GM23338 (cell line): ENCODE results near the gene MERTK. TPM values are rescaled to one million over a fixed set of nuclear protein-coding genes. Genes with fewer than 3 reads are reported as not detected.

Experiments used
- ATAC-seq: fragments of 200-7000 bp; cut with Tn5 transposase; 3 replicates; pipeline ENCODE4 v1.9.1; 2020
- DNase-seq: peaks from one replicate; pipeline ENCODE4 v3.0.0-alpha.2; 2015; ENCODE audit warnings: low spot score
- H2AFZ ChIP-seq: fragments of 200-600 bp; sonication (generic); 2 replicates; pipeline ENCODE4 v1.8.0; 2016; ENCODE audit warnings: antibody characterized with exemption, mild to moderate bottlenecking, moderate library complexity
- H3F3A ChIP-seq: fragments of 200-600 bp; sonication (generic); replicated peaks from 2 replicates; pipeline ENCODE4 v1.8.0; 2017; ENCODE audit warnings: antibody characterized with exemption, mixed run types, low read depth
- H3K27ac ChIP-seq: fragments of 200-600 bp; sonication (generic); 2 replicates; pipeline ENCODE4 v1.6.1; 2016; ENCODE audit warnings: low read depth
- H3K27me3 ChIP-seq: fragments of 200-600 bp; sonication (generic); 2 replicates; pipeline ENCODE4 v1.8.0; 2016; ENCODE audit warnings: mild to moderate bottlenecking, mixed run types, moderate library complexity; ENCODE audit not compliant: insufficient read depth
- H3K36me3 ChIP-seq: fragments of 200-600 bp; sonication (generic); 2 replicates; pipeline ENCODE4 v1.8.0; 2016; ENCODE audit warnings: mild to moderate bottlenecking; ENCODE audit not compliant: insufficient read depth
- H3K4me1 ChIP-seq: fragments of 200-600 bp; sonication (generic); 2 replicates; pipeline ENCODE4 v1.8.0; 2016; ENCODE audit warnings: mild to moderate bottlenecking, moderate library complexity; ENCODE audit not compliant: insufficient read depth
- H3K4me2 ChIP-seq: fragments of 200-600 bp; sonication (generic); 2 replicates; pipeline ENCODE4 v1.7.1; 2017; ENCODE audit warnings: mixed run types
- H3K4me3 ChIP-seq: fragments of 200-600 bp; sonication (generic); 2 replicates; pipeline ENCODE4 v1.6.1; 2016; ENCODE audit warnings: mixed run types
- H3K79me2 ChIP-seq: fragments of 200-600 bp; sonication (generic); replicated peaks from 2 replicates; pipeline ENCODE4 v1.8.0; 2017; ENCODE audit warnings: mild to moderate bottlenecking; ENCODE audit not compliant: insufficient read depth
- H3K9me2 ChIP-seq: fragments of 200-600 bp; sonication (generic); 2 replicates; pipeline ENCODE4 v1.8.0; 2017; ENCODE audit not compliant: insufficient read depth
- H4K20me1 ChIP-seq: fragments of 200-600 bp; sonication (generic); replicated peaks from 2 replicates; pipeline ENCODE4 v1.8.0; 2017; ENCODE audit warnings: mild to moderate bottlenecking; ENCODE audit not compliant: insufficient read depth
- H3K27ac Mint-ChIP-seq: 2 replicates; pipeline ENCODE4 v1.8.0; 2020; ENCODE audit warnings: inconsistent platforms, mild to moderate bottlenecking, moderate library complexity, mixed read lengths
- H3K27me3 Mint-ChIP-seq: 3 replicates; pipeline ENCODE4 v1.8.0; 2022; ENCODE audit warnings: low read depth, mild to moderate bottlenecking, moderate library complexity, mixed read lengths, inconsistent platforms; ENCODE audit not compliant: insufficient read depth, poor library complexity
- H3K36me3 Mint-ChIP-seq: 3 replicates; pipeline ENCODE4 v1.8.0; 2021; ENCODE audit warnings: low read depth, mild to moderate bottlenecking, inconsistent platforms, moderate library complexity, mixed read lengths
- H3K4me1 Mint-ChIP-seq: 3 replicates; pipeline ENCODE4 v1.8.0; 2020; ENCODE audit warnings: mild to moderate bottlenecking, inconsistent platforms, mixed read lengths
- H3K4me3 Mint-ChIP-seq: 3 replicates; pipeline ENCODE4 v1.8.0; 2021; ENCODE audit warnings: moderate library complexity, mild to moderate bottlenecking, inconsistent platforms, mixed read lengths
- H3K9me3 Mint-ChIP-seq: 3 replicates; pipeline ENCODE4 v1.8.0; 2020; ENCODE audit warnings: moderate library complexity, mild to moderate bottlenecking, inconsistent platforms, mixed read lengths
- EZH2 ChIP-seq: fragments of 200-600 bp; sonication (generic); IDR thresholded peaks from one replicate; pipeline ENCODE4 v1.8.0; 2017; ENCODE audit warnings: antibody characterized with exemption, mild to moderate bottlenecking, low read depth; ENCODE audit not compliant: unreplicated experiment
- NANOG ChIP-seq: IDR thresholded peaks from 2 replicates; pipeline ENCODE4 v1.6.1; 2016; ENCODE audit warnings: antibody characterized with exemption, borderline replicate concordance
- ZNF331 ChIP-seq: fragments of 250-450 bp; sonication (Bioruptor Pico); IDR thresholded peaks from 2 replicates; pipeline ENCODE4 v1.5.0; 2020; ENCODE audit warnings: low read depth, mild to moderate bottlenecking, moderate library complexity
- polyA plus RNA-seq: library from polyadenylated mRNA; unstranded; fragments of >200 nt; fragmentation: Nextera tagmentation; extraction: Ambion mirVana; gene quantifications from 2 replicates; pipeline ENCODE4 v1.2.1, GENCODE V29; 2016
- total RNA-seq: library from RNA; depleted of rRNA; stranded (reverse); fragments of >200 nt; shearing (Covaris generic); gene quantifications from 2 replicates; pipeline ENCODE4 v1.2.3, GENCODE V29; 2014
- TF ChIP-seq, protein P1 (sequence below), 2 experiments: fragments of 200-600 bp in 1 of 2; sonication (generic) in 1 of 2; conservative IDR thresholded peaks; 2 replicates each; pipeline versions ENCODE4 v1.5.1 to v1.6.1; 2016 to 2017; ENCODE audit warnings: antibody characterized with exemption in 2 of 2, low read depth in 2 of 2, mild to moderate bottlenecking in 2 of 2, moderate library complexity in 1 of 2
- TF ChIP-seq, protein P2 (sequence below): fragments of 250-450 bp; sonication (Bioruptor Pico); IDR thresholded peaks from 2 replicates; pipeline ENCODE4 v1.5.0; 2020; ENCODE audit warnings: mild to moderate bottlenecking, moderate library complexity

MERTK gene
- total and polyA plus RNA-seq, 2 experiments from 2014 or later = 3.0 to 9.0 TPM

DNA sequence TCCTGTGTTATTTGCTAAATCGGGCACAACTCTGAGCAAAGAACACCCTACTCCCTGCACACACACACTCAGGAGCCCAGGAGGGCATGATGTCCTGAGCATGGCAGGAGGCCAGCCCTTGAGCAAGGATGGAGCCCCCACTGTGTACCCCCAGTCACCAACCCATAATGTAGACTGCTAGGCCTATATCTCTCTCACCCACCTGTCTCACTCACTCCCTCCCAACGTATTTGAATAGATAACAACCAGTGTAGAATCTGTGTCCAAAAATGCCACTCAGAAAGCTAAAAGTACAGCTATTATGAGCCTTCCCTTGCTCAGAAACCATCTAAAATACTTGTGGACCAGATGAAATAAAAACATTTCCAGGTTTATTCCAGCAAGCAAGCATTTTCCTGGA, 29.3 kb downstream of the MERTK start:
- TF ChIP-seq NANOG (no peak), EZH2 (no peak), ZNF331 (CRISPR knock-in tag) (no peak)
- TF ChIP-seq, protein P1, sequence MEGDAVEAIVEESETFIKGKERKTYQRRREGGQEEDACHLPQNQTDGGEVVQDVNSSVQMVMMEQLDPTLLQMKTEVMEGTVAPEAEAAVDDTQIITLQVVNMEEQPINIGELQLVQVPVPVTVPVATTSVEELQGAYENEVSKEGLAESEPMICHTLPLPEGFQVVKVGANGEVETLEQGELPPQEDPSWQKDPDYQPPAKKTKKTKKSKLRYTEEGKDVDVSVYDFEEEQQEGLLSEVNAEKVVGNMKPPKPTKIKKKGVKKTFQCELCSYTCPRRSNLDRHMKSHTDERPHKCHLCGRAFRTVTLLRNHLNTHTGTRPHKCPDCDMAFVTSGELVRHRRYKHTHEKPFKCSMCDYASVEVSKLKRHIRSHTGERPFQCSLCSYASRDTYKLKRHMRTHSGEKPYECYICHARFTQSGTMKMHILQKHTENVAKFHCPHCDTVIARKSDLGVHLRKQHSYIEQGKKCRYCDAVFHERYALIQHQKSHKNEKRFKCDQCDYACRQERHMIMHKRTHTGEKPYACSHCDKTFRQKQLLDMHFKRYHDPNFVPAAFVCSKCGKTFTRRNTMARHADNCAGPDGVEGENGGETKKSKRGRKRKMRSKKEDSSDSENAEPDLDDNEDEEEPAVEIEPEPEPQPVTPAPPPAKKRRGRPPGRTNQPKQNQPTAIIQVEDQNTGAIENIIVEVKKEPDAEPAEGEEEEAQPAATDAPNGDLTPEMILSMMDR (conservative IDR thresholded peaks at IDR 0.05; ENCODE audit: low read depth in 2 of 2) = no peak
- TF ChIP-seq, protein P2, sequence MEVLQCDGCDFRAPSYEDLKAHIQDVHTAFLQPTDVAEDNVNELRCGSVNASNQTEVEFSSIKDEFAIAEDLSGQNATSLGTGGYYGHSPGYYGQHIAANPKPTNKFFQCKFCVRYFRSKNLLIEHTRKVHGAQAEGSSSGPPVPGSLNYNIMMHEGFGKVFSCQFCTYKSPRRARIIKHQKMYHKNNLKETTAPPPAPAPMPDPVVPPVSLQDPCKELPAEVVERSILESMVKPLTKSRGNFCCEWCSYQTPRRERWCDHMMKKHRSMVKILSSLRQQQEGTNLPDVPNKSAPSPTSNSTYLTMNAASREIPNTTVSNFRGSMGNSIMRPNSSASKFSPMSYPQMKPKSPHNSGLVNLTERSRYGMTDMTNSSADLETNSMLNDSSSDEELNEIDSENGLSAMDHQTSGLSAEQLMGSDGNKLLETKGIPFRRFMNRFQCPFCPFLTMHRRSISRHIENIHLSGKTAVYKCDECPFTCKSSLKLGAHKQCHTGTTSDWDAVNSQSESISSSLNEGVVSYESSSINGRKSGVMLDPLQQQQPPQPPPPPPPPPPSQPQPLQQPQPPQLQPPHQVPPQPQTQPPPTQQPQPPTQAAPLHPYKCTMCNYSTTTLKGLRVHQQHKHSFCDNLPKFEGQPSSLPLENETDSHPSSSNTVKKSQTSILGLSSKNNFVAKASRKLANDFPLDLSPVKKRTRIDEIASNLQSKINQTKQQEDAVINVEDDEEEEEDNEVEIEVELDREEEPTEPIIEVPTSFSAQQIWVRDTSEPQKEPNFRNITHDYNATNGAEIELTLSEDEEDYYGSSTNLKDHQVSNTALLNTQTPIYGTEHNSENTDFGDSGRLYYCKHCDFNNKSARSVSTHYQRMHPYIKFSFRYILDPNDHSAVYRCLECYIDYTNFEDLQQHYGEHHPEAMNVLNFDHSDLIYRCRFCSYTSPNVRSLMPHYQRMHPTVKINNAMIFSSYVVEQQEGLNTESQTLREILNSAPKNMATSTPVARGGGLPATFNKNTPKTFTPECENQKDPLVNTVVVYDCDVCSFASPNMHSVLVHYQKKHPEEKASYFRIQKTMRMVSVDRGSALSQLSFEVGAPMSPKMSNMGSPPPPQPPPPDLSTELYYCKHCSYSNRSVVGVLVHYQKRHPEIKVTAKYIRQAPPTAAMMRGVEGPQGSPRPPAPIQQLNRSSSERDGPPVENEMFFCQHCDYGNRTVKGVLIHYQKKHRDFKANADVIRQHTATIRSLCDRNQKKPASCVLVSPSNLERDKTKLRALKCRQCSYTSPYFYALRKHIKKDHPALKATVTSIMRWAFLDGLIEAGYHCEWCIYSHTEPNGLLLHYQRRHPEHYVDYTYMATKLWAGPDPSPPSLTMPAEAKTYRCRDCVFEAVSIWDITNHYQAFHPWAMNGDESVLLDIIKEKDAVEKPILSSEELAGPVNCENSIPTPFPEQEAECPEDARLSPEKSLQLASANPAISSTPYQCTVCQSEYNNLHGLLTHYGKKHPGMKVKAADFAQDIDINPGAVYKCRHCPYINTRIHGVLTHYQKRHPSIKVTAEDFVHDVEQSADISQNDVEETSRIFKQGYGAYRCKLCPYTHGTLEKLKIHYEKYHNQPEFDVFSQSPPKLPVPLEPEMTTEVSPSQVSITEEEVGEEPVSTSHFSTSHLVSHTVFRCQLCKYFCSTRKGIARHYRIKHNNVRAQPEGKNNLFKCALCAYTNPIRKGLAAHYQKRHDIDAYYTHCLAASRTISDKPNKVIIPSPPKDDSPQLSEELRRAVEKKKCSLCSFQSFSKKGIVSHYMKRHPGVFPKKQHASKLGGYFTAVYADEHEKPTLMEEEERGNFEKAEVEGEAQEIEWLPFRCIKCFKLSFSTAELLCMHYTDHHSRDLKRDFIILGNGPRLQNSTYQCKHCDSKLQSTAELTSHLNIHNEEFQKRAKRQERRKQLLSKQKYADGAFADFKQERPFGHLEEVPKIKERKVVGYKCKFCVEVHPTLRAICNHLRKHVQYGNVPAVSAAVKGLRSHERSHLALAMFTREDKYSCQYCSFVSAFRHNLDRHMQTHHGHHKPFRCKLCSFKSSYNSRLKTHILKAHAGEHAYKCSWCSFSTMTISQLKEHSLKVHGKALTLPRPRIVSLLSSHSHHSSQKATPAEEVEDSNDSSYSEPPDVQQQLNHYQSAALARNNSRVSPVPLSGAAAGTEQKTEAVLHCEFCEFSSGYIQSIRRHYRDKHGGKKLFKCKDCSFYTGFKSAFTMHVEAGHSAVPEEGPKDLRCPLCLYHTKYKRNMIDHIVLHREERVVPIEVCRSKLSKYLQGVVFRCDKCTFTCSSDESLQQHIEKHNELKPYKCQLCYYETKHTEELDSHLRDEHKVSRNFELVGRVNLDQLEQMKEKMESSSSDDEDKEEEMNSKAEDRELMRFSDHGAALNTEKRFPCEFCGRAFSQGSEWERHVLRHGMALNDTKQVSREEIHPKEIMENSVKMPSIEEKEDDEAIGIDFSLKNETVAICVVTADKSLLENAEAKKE = no peak
- H3K4me2 ChIP-seq = no peak overlapping the region
- DNase-seq = no peak
- peaks cover 10% of the 10 kb centered on the region for H3K4me1 Mint-ChIP-seq
- H3K27ac ChIP-seq = no peak overlapping the region
- H4K20me1 ChIP-seq = no peaks in the 10 kb centered on the region
- ATAC-seq = no peak
- H3K4me3 ChIP-seq = no peak overlapping the region
- H3K36me3 Mint-ChIP-seq = peaks cover 18% of the 10 kb centered on the region
- H3K4me3 Mint-ChIP-seq = no peak overlapping the region
- no peak overlapping the region for H2AFZ ChIP-seq
- no peak overlapping the region for H3K27ac Mint-ChIP-seq
- H3F3A ChIP-seq = no peaks in the 10 kb centered on the region
- no peaks in the 10 kb centered on the region; the same call in 2 of the 3 replicates for H3K9me3 Mint-ChIP-seq
- no peaks in the 10 kb centered on the region for H3K4me1 ChIP-seq
- no peaks in the 10 kb centered on the region for H3K36me3 ChIP-seq
- peaks cover 5% of the 10 kb centered on the region for H3K27me3 Mint-ChIP-seq
- no peaks in the 10 kb centered on the region for H3K79me2 ChIP-seq
- no peaks in the 10 kb centered on the region for H3K27me3 ChIP-seq
- no peaks in the 10 kb centered on the region for H3K9me2 ChIP-seq
